ENCODE data around the gene SAMD9. TPM values are rescaled to one million over a fixed set of nuclear protein-coding genes. Genes with fewer than 3 reads are reported as not detected.

Gene SAMD9
- total RNA-seq, 2 experiments from 2014 or later, result 6.1 to 7.6 TPM

GRCh38 chr7:93148727-93149126 lies 30.9 kb upstream of the SAMD9 start:
- H3K9me3 ChIP-seq (ENCODE audit: low read length), result no peaks in the 10 kb centered on the region
- no peaks in the 10 kb centered on the region; the same call in 1 of the 2 replicates for H3K79me2 ChIP-seq (ENCODE audit: insufficient read depth, low read depth, low read length)
- no peaks in the 10 kb centered on the region for H3K9me2 ChIP-seq (ENCODE audit: insufficient read depth, low read length)
- POLR2A ChIA-PET, result no interaction called here
- H3K4me3 ChIP-seq (ENCODE audit: low read depth, low read length, poor library complexity, severe bottlenecking), result peak overlapping the region; percentile 72
- H3K4me1 ChIP-seq (ENCODE audit: insufficient read depth, low read length, poor library complexity, severe bottlenecking), result peaks cover 30% of the 10 kb centered on the region
- intact Hi-C loops (cut with micrococcal nuclease; ENCODE audit: unreplicated experiment), result no loop called here
- BruUV-seq (replicated peaks), result no TSS peak
- H3K36me3 ChIP-seq (ENCODE audit: insufficient read depth, low read length), result no peaks in the 10 kb centered on the region
- no peaks in the 10 kb centered on the region for H4K20me1 ChIP-seq (ENCODE audit: insufficient read depth, low read length)
- H3K27ac ChIP-seq (ENCODE audit: low read depth, low read length, poor library complexity, severe bottlenecking), result peak overlapping the region; percentile 36
- H3K4me2 ChIP-seq (ENCODE audit: low read length), result peak overlapping the region; percentile 93
- TF ChIP-seq CTCF (conservative IDR thresholded peaks at IDR 0.05; ENCODE audit: low read length), result no peak
- TF ChIP-seq EZH2phosphoT487 (IDR thresholded peaks at IDR 0.05; ENCODE audit: borderline replicate concordance, low read depth, low read length), result no peak
- CTCF ChIA-PET (ENCODE audit: unreplicated experiment), result no interaction called here
- no peak for DNase-seq (ENCODE audit: low spot score)
- peak overlapping the region; percentile 98 for H2AFZ ChIP-seq (ENCODE audit: low read length)

- no peaks in the 10 kb centered on the region for H4K20me1 ChIP-seq (ENCODE audit: insufficient read depth, low read length)
- H3K4me1 ChIP-seq (ENCODE audit: insufficient read depth, low read length, poor library complexity, severe bottlenecking), result peaks cover 30% of the 10 kb centered on the region
- H3K9me3 ChIP-seq (ENCODE audit: low read length), result no peaks in the 10 kb centered on the region
- peak within 1 kb of the TSS; percentile 72 for H3K4me3 ChIP-seq (ENCODE audit: low read depth, low read length, poor library complexity, severe bottlenecking)
- no peaks in the 10 kb centered on the region for H3K36me3 ChIP-seq (ENCODE audit: insufficient read depth, low read length)
- no TSS peak for BruUV-seq (replicated peaks)
- POLR2A ChIA-PET, result interaction anchor here (1.2 to 1.8 kb wide), 2 partner anchors 28 to 30 kb away, joined by 3 to 6 read pairs; partner anchors contain the start of gene SAMD9
- no peaks in the 10 kb centered on the region for H3K9me2 ChIP-seq (ENCODE audit: insufficient read depth, low read length)
- H2AFZ ChIP-seq (ENCODE audit: low read length), result peak within 1 kb of the TSS; percentile 98
- no peaks in the 10 kb centered on the region; the same call in 1 of the 2 replicates for H3K79me2 ChIP-seq (ENCODE audit: insufficient read depth, low read depth, low read length)
- intact Hi-C loops (cut with micrococcal nuclease; ENCODE audit: unreplicated experiment), result no loop called here
- DNase-seq (ENCODE audit: low spot score), result peak; percentile 54
- CTCF ChIA-PET (ENCODE audit: unreplicated experiment), result no interaction called here
- H3K4me2 ChIP-seq (ENCODE audit: low read length), result peak within 1 kb of the TSS; percentile 93
- H3K27ac ChIP-seq (ENCODE audit: low read depth, low read length, poor library complexity, severe bottlenecking), result peak within 1 kb of the TSS; percentile 36
- no peak for TF ChIP-seq CTCF (conservative IDR thresholded peaks at IDR 0.05; ENCODE audit: low read length)
- TF ChIP-seq EZH2phosphoT487 (IDR thresholded peaks at IDR 0.05; ENCODE audit: borderline replicate concordance, low read depth, low read length), result no peak
Measured at GRCh38 chr7:93148144-93148543, 30.4 kb upstream of the SAMD9 start, which contains the start of gene SAMD9L. Gene SAMD9L (minus strand): TSS chr7:93148385. CDS start chr7:93135971, 12,414 bp downstream.

- DNase-seq (ENCODE audit: low spot score), result peak; percentile 60
- Histone ChIP-seq H3K9me2 (ENCODE audit: insufficient read depth, low read length) (no peaks in the 10 kb centered on the region), H4K20me1 (ENCODE audit: insufficient read depth, low read length) (no peaks in the 10 kb centered on the region), H3K79me2 (ENCODE audit: insufficient read depth, low read depth, low read length) (no peaks in the 10 kb centered on the region; the same call in 1 of the 2 replicates), H3K36me3 (ENCODE audit: insufficient read depth, low read length) (no peaks in the 10 kb centered on the region), H3K4me1 (ENCODE audit: insufficient read depth, low read length, poor library complexity, severe bottlenecking) (peaks cover 30% of the 10 kb centered on the region), H3K27ac (ENCODE audit: low read depth, low read length, poor library complexity, severe bottlenecking) (peak overlapping the region; percentile 36), H3K4me2 (ENCODE audit: low read length) (peak overlapping the region; percentile 93), H3K4me3 (ENCODE audit: low read depth, low read length, poor library complexity, severe bottlenecking) (peak overlapping the region; percentile 72), H2AFZ (ENCODE audit: low read length) (peak overlapping the region; percentile 98), H3K9me3 (ENCODE audit: low read length) (no peaks in the 10 kb centered on the region)
- ChIA-PET CTCF (ENCODE audit: unreplicated experiment) (interaction anchor here (0.6 kb wide), 1 partner anchor 85 kb away, joined by 3 read pairs; the partner anchor contains the start of gene VPS50), POLR2A (interaction anchor here (1.1 to 2.9 kb wide), 4 partner anchors 10 to 82 kb away, joined by 3 to 13 read pairs (median 4); partner anchors contain the start of gene SAMD9)
- TF ChIP-seq EZH2phosphoT487 (IDR thresholded peaks at IDR 0.05; ENCODE audit: borderline replicate concordance, low read depth, low read length), result no peak
- TF ChIP-seq CTCF (conservative IDR thresholded peaks at IDR 0.05; ENCODE audit: low read length), result no peak
- intact Hi-C loops (cut with micrococcal nuclease; ENCODE audit: unreplicated experiment), result no loop called here
- BruUV-seq (replicated peaks), result no TSS peak
Measured at GRCh38 chr7:93147363-93147762, 29.6 kb upstream of the SAMD9 start.
